ENCODE measurements around the gene DDX41. TPM values are rescaled to one million over a fixed set of nuclear protein-coding genes. Genes with fewer than 3 reads are reported as not detected.

Gene DDX41
- total and polyA plus RNA-seq, 2 donors (not counting 1 experiment from before 2014, with no cell fraction given): 66.8 to 79.1 TPM

DNA sequence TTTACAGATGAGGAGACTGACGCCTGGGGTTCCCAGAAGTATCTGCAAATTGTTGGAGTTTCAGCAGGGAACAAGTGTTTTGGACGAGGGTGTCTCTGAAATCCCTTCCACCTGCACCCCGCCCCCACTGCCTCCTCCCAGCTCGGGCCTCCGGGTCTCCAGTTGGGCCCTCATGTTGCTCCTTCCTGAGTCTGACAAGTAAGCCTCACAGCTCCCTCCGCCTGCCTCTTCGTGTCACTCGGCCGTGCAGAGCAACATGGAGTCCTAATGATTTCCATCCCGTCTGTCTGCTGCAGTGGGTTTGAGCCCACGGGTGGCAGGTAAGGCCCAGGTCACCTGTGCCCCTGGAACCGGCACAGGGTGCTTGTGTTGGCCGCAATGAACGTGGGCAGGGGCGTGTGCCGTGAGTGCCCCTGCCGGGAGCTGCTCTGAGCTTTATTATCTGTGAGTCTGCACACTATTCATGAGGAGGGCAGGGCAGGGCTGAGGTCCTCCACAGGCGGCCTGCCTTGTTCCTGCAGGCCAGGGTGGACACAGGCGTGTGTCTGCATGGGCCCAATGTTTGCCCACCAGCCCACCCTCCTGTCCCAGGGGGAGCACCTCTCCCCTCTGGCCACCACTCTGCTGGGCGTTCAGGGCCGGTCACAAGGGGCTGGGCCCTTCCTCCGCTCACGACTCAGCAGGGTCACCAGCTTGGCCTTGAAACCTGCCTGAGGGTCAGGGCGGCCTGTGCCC, 13.2 kb downstream of the DDX41 start:
- no peak overlapping the region for H3K4me3 ChIP-seq (replicated peaks in 1 of 4; ENCODE audit: control extremely low read depth in 1 of 4, insufficient read depth in 1 of 4, low read depth in 3 of 4, low read length in 4 of 4)
- no peak overlapping the region for H3K27ac ChIP-seq (ENCODE audit: insufficient read depth, low read length)
- H2AFZ ChIP-seq (ENCODE audit: low read length): no peak overlapping the region
- no peaks in the 10 kb centered on the region for H3K79me2 ChIP-seq (ENCODE audit: control insufficient read depth, insufficient read depth, low read length)
- peaks cover 5% of the 10 kb centered on the region for H3K36me3 ChIP-seq (ENCODE audit: control insufficient read depth, insufficient read depth, low read length)
- H3K4me1 ChIP-seq (ENCODE audit: control insufficient read depth, extremely low read depth, insufficient read depth, low read length): peaks cover 12% of the 10 kb centered on the region
- H3K9ac ChIP-seq (ENCODE audit: insufficient read depth, low read length): no peak overlapping the region
- no peaks in the 10 kb centered on the region for H4K20me1 ChIP-seq (ENCODE audit: control insufficient read depth, extremely low read depth, insufficient read depth, low read length)
- H3K27me3 ChIP-seq (ENCODE audit: control insufficient read depth, insufficient read depth, low read length): no peaks in the 10 kb centered on the region
- TF ChIP-seq, protein P1, sequence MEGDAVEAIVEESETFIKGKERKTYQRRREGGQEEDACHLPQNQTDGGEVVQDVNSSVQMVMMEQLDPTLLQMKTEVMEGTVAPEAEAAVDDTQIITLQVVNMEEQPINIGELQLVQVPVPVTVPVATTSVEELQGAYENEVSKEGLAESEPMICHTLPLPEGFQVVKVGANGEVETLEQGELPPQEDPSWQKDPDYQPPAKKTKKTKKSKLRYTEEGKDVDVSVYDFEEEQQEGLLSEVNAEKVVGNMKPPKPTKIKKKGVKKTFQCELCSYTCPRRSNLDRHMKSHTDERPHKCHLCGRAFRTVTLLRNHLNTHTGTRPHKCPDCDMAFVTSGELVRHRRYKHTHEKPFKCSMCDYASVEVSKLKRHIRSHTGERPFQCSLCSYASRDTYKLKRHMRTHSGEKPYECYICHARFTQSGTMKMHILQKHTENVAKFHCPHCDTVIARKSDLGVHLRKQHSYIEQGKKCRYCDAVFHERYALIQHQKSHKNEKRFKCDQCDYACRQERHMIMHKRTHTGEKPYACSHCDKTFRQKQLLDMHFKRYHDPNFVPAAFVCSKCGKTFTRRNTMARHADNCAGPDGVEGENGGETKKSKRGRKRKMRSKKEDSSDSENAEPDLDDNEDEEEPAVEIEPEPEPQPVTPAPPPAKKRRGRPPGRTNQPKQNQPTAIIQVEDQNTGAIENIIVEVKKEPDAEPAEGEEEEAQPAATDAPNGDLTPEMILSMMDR (conservative IDR thresholded peaks at IDR 0.05 in 1 of 2, IDR thresholded peaks at IDR 0.05 in 1 of 2; ENCODE audit: low read depth in 1 of 2, low read length in 2 of 2): no peak
- TF ChIP-seq EZH2 (IDR thresholded peaks at IDR 0.05; ENCODE audit: low read length, missing control alignments): no peak
- no peak for DNase-seq (ENCODE audit: low read depth in 2 of 2)
- no peaks in the 10 kb centered on the region for H3K9me3 ChIP-seq (ENCODE audit: control insufficient read depth, insufficient read depth, low read depth, low read length)
- H3K4me2 ChIP-seq (ENCODE audit: extremely low read depth, insufficient read depth, low read length): no peak overlapping the region

DNA sequence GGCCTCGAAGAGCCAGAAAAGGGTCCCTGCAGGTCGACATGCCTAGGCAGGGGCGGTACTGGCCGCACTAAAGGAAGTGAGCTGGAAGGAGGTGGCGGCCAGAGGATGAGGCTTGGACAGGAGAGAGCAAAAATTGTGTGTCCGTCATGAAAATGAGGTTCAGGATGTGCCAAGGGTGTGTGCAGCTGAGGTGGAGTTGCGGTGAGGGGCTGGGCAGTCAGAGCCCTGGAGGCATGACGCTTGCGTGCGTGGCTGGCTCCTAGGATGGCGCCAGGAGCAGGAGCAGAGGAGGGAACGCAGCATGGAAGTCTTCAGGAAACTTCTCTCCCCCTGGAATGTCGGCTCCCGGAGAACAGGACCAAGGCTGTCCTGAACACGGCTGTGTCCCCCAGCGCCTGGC, 13.9 kb downstream of the DDX41 start:
- Histone ChIP-seq H3K79me2 (ENCODE audit: control insufficient read depth, insufficient read depth, low read length) (no peaks in the 10 kb centered on the region), H3K27me3 (ENCODE audit: control insufficient read depth, insufficient read depth, low read length) (no peaks in the 10 kb centered on the region), H3K4me1 (ENCODE audit: control insufficient read depth, extremely low read depth, insufficient read depth, low read length) (peaks cover 17% of the 10 kb centered on the region), H4K20me1 (ENCODE audit: control insufficient read depth, extremely low read depth, insufficient read depth, low read length) (no peaks in the 10 kb centered on the region), H3K4me3 (replicated peaks in 1 of 4; ENCODE audit: control extremely low read depth in 1 of 4, insufficient read depth in 1 of 4, low read depth in 3 of 4, low read length in 4 of 4) (no peak overlapping the region), H3K4me2 (ENCODE audit: extremely low read depth, insufficient read depth, low read length) (no peak overlapping the region), H3K36me3 (ENCODE audit: control insufficient read depth, insufficient read depth, low read length) (no peaks in the 10 kb centered on the region), H2AFZ (ENCODE audit: low read length) (no peak overlapping the region), H3K9me3 (ENCODE audit: control insufficient read depth, insufficient read depth, low read depth, low read length) (no peaks in the 10 kb centered on the region), H3K9ac (ENCODE audit: insufficient read depth, low read length) (no peak overlapping the region), H3K27ac (ENCODE audit: insufficient read depth, low read length) (no peak overlapping the region)
- TF ChIP-seq, protein P1 (conservative IDR thresholded peaks at IDR 0.05 in 1 of 2, IDR thresholded peaks at IDR 0.05 in 1 of 2; ENCODE audit: low read depth in 1 of 2, low read length in 2 of 2): no peak
- no peak for TF ChIP-seq EZH2 (IDR thresholded peaks at IDR 0.05; ENCODE audit: low read length, missing control alignments)
- no peak for DNase-seq (ENCODE audit: low read depth in 2 of 2)

DNA sequence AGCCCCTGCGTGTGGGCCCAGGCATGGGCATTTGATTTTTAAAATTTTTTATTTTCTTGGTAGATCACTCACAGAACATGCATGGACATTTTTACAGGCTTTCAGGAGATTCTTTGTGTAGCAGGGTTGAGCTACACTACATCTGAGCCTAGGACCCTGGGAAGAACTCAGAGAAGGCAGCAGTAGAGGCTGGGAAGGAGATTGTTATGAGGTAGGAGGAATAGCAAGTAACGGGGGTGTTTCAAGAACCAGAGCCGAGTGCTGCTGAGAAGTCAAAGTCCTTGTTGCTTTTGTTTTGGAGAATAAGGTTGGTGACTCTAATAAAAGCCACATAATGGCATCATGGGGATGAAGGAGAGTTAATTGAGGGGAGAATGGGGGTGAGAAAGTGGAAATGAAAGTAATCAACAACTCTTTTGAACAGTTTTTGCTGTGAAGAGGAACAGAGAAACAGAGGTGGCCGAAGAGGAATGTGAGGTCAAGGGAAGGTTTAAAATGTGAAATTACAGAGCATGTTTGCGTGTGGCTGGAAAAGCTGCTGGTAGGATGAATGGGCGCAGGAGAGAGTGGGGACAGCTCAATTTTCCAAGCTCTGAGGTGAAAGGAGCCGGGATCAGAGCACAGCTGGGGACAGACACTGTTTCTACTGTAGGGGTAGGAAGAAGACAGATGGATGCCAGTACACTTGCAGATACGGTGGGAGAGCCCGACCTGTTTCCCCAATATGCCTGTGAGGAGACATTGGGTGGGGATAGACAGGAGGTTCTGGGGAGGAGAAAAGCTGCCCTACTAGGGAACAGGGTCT, 14.7 kb downstream of the DDX41 start:
- TF ChIP-seq EZH2 (IDR thresholded peaks at IDR 0.05; ENCODE audit: low read length, missing control alignments): no peak
- TF ChIP-seq, protein P1 (conservative IDR thresholded peaks at IDR 0.05 in 1 of 2, IDR thresholded peaks at IDR 0.05 in 1 of 2; ENCODE audit: low read depth in 1 of 2, low read length in 2 of 2): no peak
- DNase-seq (ENCODE audit: low read depth in 2 of 2): no peak
- H3K79me2 ChIP-seq (ENCODE audit: control insufficient read depth, insufficient read depth, low read length): peaks cover under 1% of the 10 kb centered on the region
- H3K9me3 ChIP-seq (ENCODE audit: control insufficient read depth, insufficient read depth, low read depth, low read length): no peaks in the 10 kb centered on the region
- no peak overlapping the region for H3K4me3 ChIP-seq (replicated peaks in 1 of 4; ENCODE audit: control extremely low read depth in 1 of 4, insufficient read depth in 1 of 4, low read depth in 3 of 4, low read length in 4 of 4)
- no peaks in the 10 kb centered on the region for H3K36me3 ChIP-seq (ENCODE audit: control insufficient read depth, insufficient read depth, low read length)
- H4K20me1 ChIP-seq (ENCODE audit: control insufficient read depth, extremely low read depth, insufficient read depth, low read length): no peaks in the 10 kb centered on the region
- H3K27me3 ChIP-seq (ENCODE audit: control insufficient read depth, insufficient read depth, low read length): no peaks in the 10 kb centered on the region
- H3K4me2 ChIP-seq (ENCODE audit: extremely low read depth, insufficient read depth, low read length): no peak overlapping the region
- peaks cover 17% of the 10 kb centered on the region for H3K4me1 ChIP-seq (ENCODE audit: control insufficient read depth, extremely low read depth, insufficient read depth, low read length)
- H3K27ac ChIP-seq (ENCODE audit: insufficient read depth, low read length): no peak overlapping the region
- H2AFZ ChIP-seq (ENCODE audit: low read length): no peak overlapping the region
- H3K9ac ChIP-seq (ENCODE audit: insufficient read depth, low read length): no peak overlapping the region

All from fibroblast of lung (primary cell).